IPS-18a (cell line): ENCODE results near the gene CYP19A1.

Experiments used
- H3K27ac ChIP-seq: one replicate; pipeline ENCODE4 v1.5.1; 2013; ENCODE audit warnings: low read length
- H3K27me3 ChIP-seq: one replicate; pipeline ENCODE4 v1.6.1; 2013; ENCODE audit warnings: mild to moderate bottlenecking, low read length; ENCODE audit not compliant: control insufficient read depth, insufficient read depth
- H3K36me3 ChIP-seq: one replicate; pipeline ENCODE4 v1.6.1; 2013; ENCODE audit warnings: low read depth, low read length; ENCODE audit not compliant: control insufficient read depth
- H3K4me1 ChIP-seq: one replicate; pipeline ENCODE4 v1.6.1; 2013; ENCODE audit warnings: low read depth, low read length; ENCODE audit not compliant: control insufficient read depth
- H3K4me3 ChIP-seq: one replicate; pipeline ENCODE4 v1.5.1; 2013; ENCODE audit warnings: low read length
- H3K9ac ChIP-seq: one replicate; pipeline ENCODE4 v1.6.1; 2013; ENCODE audit warnings: mild to moderate bottlenecking, low read length, moderate library complexity
- H3K9me3 ChIP-seq: one replicate; pipeline ENCODE4 v1.6.1; 2013; ENCODE audit warnings: low read depth, low read length; ENCODE audit not compliant: control insufficient read depth

CYP19A1 gene

GRCh38 chr15:51321316-51321715 is 17.1 kb downstream of the CYP19A1 start:
- H3K4me1 ChIP-seq, result no peaks in the 10 kb centered on the region
- H3K9me3 ChIP-seq, result no peaks in the 10 kb centered on the region
- H3K9ac ChIP-seq, result no peak overlapping the region
- no peak overlapping the region for H3K27ac ChIP-seq
- H3K4me3 ChIP-seq, result no peak overlapping the region
- H3K36me3 ChIP-seq, result no peaks in the 10 kb centered on the region
- H3K27me3 ChIP-seq, result no peaks in the 10 kb centered on the region

DNA sequence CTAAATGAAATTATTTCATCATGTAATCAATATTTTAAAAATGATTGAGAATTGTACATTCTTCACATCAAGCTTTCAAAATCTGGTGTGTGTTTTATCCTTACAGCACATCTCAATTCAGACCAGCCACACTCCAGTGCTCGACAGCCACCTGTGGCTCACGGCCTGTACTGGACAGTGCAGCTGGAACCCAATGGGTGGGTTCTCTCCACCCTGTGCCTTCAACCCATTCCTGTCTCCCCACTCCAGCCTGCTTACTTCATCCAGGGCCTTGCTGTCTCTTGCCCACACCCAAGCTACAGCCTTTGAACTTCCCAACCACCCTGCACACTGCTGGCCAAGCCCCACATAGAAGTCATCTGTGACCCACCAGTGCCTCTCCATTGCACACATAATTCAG is 17.6 kb downstream of the CYP19A1 start:
- Histone ChIP-seq H3K4me1 (no peaks in the 10 kb centered on the region), H3K27ac (no peak overlapping the region), H3K36me3 (no peaks in the 10 kb centered on the region), H3K9me3 (no peaks in the 10 kb centered on the region), H3K9ac (no peak overlapping the region), H3K4me3 (no peak overlapping the region), H3K27me3 (no peaks in the 10 kb centered on the region)

GRCh38 chr15:51319539-51319938 is 18.9 kb downstream of the CYP19A1 start:
- no peaks in the 10 kb centered on the region for H3K9me3 ChIP-seq
- H3K9ac ChIP-seq, result no peak overlapping the region
- H3K27ac ChIP-seq, result no peak overlapping the region
- H3K4me3 ChIP-seq, result no peak overlapping the region
- no peaks in the 10 kb centered on the region for H3K4me1 ChIP-seq
- no peaks in the 10 kb centered on the region for H3K27me3 ChIP-seq
- no peaks in the 10 kb centered on the region for H3K36me3 ChIP-seq

DNA sequence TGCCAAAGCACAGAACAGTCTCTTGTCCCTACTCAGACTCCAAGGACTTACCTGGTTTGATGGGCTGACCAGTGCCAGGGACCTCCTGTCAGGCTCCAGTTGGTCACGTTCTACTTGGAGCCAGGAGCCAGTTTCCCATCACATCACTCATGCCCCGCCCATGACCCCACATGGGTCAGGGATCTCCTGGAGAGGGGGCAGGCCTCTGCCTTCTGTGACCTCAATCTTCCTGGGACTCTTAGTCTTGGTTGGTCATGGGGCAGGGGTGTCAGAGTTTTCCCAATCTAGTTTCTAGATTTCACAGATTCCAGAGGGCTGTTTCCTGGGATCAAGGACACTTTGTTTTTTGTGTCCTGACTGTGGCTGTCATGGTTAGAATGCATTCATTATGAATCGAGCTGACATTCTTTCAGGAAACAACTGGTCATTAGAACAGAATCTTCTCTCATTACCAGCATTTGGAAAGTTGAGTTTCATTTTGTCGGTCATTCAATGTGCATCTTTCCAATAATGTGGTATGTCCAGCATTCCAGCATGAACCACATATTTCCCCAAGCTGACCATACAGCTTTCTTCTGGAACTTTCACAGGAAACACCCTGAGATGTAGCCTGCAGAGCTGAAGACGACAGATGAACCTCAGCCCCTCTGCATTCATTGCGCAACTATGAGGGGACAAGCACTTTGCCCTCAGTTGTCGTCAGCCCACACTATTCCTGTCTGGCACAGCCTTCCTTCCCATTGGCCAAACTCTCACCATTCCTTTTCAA is 19.8 kb downstream of the CYP19A1 start:
- no peaks in the 10 kb centered on the region for H3K27me3 ChIP-seq
- no peak overlapping the region for H3K4me3 ChIP-seq
- H3K27ac ChIP-seq, result no peak overlapping the region
- H3K9me3 ChIP-seq, result no peaks in the 10 kb centered on the region
- no peaks in the 10 kb centered on the region for H3K36me3 ChIP-seq
- H3K9ac ChIP-seq, result no peak overlapping the region
- no peaks in the 10 kb centered on the region for H3K4me1 ChIP-seq

- Histone ChIP-seq H3K4me1 (no peaks in the 10 kb centered on the region), H3K27me3 (no peaks in the 10 kb centered on the region), H3K4me3 (no peak overlapping the region), H3K27ac (no peak overlapping the region), H3K36me3 (no peaks in the 10 kb centered on the region), H3K9ac (no peak overlapping the region), H3K9me3 (no peaks in the 10 kb centered on the region)
Observed at GRCh38 chr15:51316636-51317035, 21.8 kb downstream of the CYP19A1 start.

- Histone ChIP-seq H3K27me3 (no peaks in the 10 kb centered on the region), H3K9me3 (no peaks in the 10 kb centered on the region), H3K36me3 (no peaks in the 10 kb centered on the region), H3K27ac (no peak overlapping the region), H3K4me3 (no peak overlapping the region), H3K9ac (no peak overlapping the region), H3K4me1 (no peaks in the 10 kb centered on the region)
Observed at GRCh38 chr15:51315726-51316125, 22.7 kb downstream of the CYP19A1 start.

DNA sequence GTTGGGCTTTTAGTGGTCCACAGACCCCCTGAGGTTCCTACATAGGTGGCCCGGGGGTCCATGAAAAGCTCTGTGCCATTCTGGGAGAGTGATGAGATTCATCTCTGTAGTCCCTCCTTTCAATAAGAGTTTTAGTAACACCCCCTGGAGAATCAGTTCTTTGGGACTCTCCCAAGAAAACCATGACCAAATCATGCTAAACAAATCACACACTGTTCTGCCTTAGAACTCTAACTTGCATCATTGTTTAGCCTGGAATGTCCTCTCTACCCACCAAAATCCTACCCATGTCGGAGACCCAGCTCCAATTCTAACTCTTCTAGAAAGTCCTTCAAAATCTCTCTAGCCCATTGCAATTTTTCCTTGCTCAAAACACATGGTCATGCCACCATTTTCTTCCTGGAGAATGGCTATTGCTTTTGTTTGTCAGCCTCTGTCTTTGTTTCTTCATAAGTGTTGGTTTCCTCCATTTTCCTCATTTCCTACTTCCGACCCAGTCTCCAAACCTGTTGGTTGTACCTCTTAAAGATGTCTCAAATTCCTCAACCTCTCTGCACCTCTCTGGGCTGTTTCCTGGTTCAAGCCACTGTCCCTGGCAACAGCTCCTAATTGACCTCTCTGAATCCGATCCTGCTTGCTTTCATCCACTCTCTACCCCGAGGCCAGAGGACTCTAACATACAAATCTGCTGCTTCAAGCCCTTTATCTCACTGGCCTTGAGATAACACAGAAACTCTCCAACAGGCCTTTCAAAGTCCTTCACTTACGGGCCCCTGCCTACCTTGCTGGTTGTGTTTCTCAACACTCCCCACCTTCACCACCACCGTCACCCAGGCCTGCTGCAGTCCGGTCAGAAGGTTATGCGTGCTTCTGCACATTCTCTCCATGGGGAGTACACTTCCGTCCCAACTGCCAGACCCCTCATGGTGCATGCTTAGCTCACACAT is 23.7 kb downstream of the CYP19A1 start:
- no peak overlapping the region for H3K27ac ChIP-seq
- H3K36me3 ChIP-seq, result no peaks in the 10 kb centered on the region
- no peak overlapping the region for H3K9ac ChIP-seq
- no peaks in the 10 kb centered on the region for H3K9me3 ChIP-seq
- no peaks in the 10 kb centered on the region for H3K4me1 ChIP-seq
- H3K4me3 ChIP-seq, result no peak overlapping the region
- no peaks in the 10 kb centered on the region for H3K27me3 ChIP-seq

GRCh38 chr15:51313644-51314280 is 24.6 kb downstream of the CYP19A1 start:
- no peak overlapping the region for H3K4me3 ChIP-seq
- no peak overlapping the region for H3K9ac ChIP-seq
- H3K9me3 ChIP-seq, result no peaks in the 10 kb centered on the region
- H3K27ac ChIP-seq, result no peak overlapping the region
- no peaks in the 10 kb centered on the region for H3K4me1 ChIP-seq
- no peaks in the 10 kb centered on the region for H3K27me3 ChIP-seq
- H3K36me3 ChIP-seq, result no peaks in the 10 kb centered on the region

GRCh38 chr15:51313074-51313393 is 25.4 kb downstream of the CYP19A1 start:
- no peaks in the 10 kb centered on the region for H3K36me3 ChIP-seq
- no peaks in the 10 kb centered on the region for H3K27me3 ChIP-seq
- H3K4me3 ChIP-seq, result no peak overlapping the region
- H3K27ac ChIP-seq, result no peak overlapping the region
- H3K9me3 ChIP-seq, result no peaks in the 10 kb centered on the region
- no peaks in the 10 kb centered on the region for H3K4me1 ChIP-seq
- H3K9ac ChIP-seq, result no peak overlapping the region

- H3K4me1 ChIP-seq, result no peaks in the 10 kb centered on the region
- H3K27me3 ChIP-seq, result no peaks in the 10 kb centered on the region
- H3K27ac ChIP-seq, result no peak overlapping the region
- H3K4me3 ChIP-seq, result no peak overlapping the region
- H3K9ac ChIP-seq, result no peak overlapping the region
- H3K9me3 ChIP-seq, result no peaks in the 10 kb centered on the region
- H3K36me3 ChIP-seq, result no peaks in the 10 kb centered on the region
Observed at GRCh38 chr15:51312166-51313073, 26.0 kb downstream of the CYP19A1 start.

DNA sequence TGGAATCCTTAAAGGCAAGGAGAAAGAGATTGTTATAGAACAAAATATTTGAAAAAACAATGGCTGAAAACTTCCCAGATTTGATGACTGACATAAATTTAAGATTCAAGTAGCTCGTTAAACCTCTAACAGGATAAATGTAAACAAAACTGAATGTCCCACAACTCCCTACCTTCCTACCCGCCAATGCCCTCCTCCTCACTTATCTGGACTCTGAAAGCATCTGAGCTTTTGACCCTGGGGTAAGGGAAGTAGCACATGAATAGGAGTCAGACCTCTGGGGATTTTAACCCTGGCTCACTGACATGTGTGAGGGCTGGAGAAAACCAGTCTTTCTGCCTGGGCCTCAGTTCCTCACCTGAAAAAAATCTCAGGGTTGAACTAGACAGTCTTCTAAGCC is 26.9 kb downstream of the CYP19A1 start:
- H3K4me3 ChIP-seq, result no peak overlapping the region
- H3K9ac ChIP-seq, result no peak overlapping the region
- H3K27me3 ChIP-seq, result no peaks in the 10 kb centered on the region
- H3K9me3 ChIP-seq, result no peaks in the 10 kb centered on the region
- H3K36me3 ChIP-seq, result no peaks in the 10 kb centered on the region
- no peaks in the 10 kb centered on the region for H3K4me1 ChIP-seq
- H3K27ac ChIP-seq, result no peak overlapping the region
